ENCODE measurements around the gene FURIN.
"Not testable (repeated sequence)": the region's sequence is repeated elsewhere in the genome, so short reads cannot be mapped to it uniquely, and the experiment has no call there.

The FURIN gene

GRCh38 chr15:90844696-90845095, 23.7 kb upstream of the FURIN start:
- no peak overlapping the region for H3K27ac ChIP-seq (ENCODE audit: low read depth, low read length)
- H3K4me2 ChIP-seq (ENCODE audit: low read length), result no peak overlapping the region

GRCh38 chr15:90845201-90845949, 23.0 kb upstream of the FURIN start:
- Histone ChIP-seq H3K27ac (ENCODE audit: low read depth, low read length) (no peak overlapping the region), H3K79me2 (ENCODE audit: control insufficient read depth, low read length) (no peaks in the 10 kb centered on the region), H3F3A (ENCODE audit: control insufficient read depth, insufficient read depth) (no peaks in the 10 kb centered on the region), H3K27me3 (ENCODE audit: control insufficient read depth, low read length) (no peaks in the 10 kb centered on the region), H3K4me3 (ENCODE audit: low read length) (no peak overlapping the region), H3K36me3 (ENCODE audit: control insufficient read depth, low read length) (no peaks in the 10 kb centered on the region), H3K9me3 (ENCODE audit: control insufficient read depth, insufficient read depth, low read length) (no peaks in the 10 kb centered on the region), H4K20me1 (ENCODE audit: control insufficient read depth, insufficient read depth, low read depth, low read length) (no peaks in the 10 kb centered on the region), H3K4me2 (ENCODE audit: low read length) (no peak overlapping the region), H3K4me1 (ENCODE audit: control insufficient read depth, low read length) (peaks cover 10% of the 10 kb centered on the region), H3K9me2 (replicated peaks; ENCODE audit: control insufficient read depth, low read length) (no peaks in the 10 kb centered on the region)
- TF ChIP-seq EZH2phosphoT487 (IDR thresholded peaks at IDR 0.05; ENCODE audit: borderline replicate concordance, low read length) (no peak), CTCF (IDR thresholded peaks at IDR 0.05; ENCODE audit: low read depth, low read length, poor library complexity, severe bottlenecking) (no peak)

More at GRCh38 chr15:90844696-90845095, 23.7 kb upstream of the FURIN start:
- Histone ChIP-seq H3K4me3 (ENCODE audit: low read length) (no peak overlapping the region), H3F3A (ENCODE audit: control insufficient read depth, insufficient read depth) (no peaks in the 10 kb centered on the region), H3K79me2 (ENCODE audit: control insufficient read depth, low read length) (no peaks in the 10 kb centered on the region), H3K36me3 (ENCODE audit: control insufficient read depth, low read length) (no peaks in the 10 kb centered on the region), H3K4me1 (ENCODE audit: control insufficient read depth, low read length) (peaks cover 16% of the 10 kb centered on the region), H3K9me2 (replicated peaks; ENCODE audit: control insufficient read depth, low read length) (no peaks in the 10 kb centered on the region), H3K9me3 (ENCODE audit: control insufficient read depth, insufficient read depth, low read length) (no peaks in the 10 kb centered on the region), H4K20me1 (ENCODE audit: control insufficient read depth, insufficient read depth, low read depth, low read length) (no peaks in the 10 kb centered on the region), H3K27me3 (ENCODE audit: control insufficient read depth, low read length) (no peaks in the 10 kb centered on the region)
- TF ChIP-seq CTCF (IDR thresholded peaks at IDR 0.05; ENCODE audit: low read depth, low read length, poor library complexity, severe bottlenecking) (no peak), EZH2phosphoT487 (IDR thresholded peaks at IDR 0.05; ENCODE audit: borderline replicate concordance, low read length) (no peak)

- not testable (repeated sequence) for H3K4me3 ChIP-seq (ENCODE audit: low read length); H4K20me1 ChIP-seq (ENCODE audit: control insufficient read depth, insufficient read depth, low read depth, low read length); H3K4me2 ChIP-seq (ENCODE audit: low read length); H3K79me2 ChIP-seq (ENCODE audit: control insufficient read depth, low read length); H3K27ac ChIP-seq (ENCODE audit: low read depth, low read length); H3F3A ChIP-seq (ENCODE audit: control insufficient read depth, insufficient read depth); H3K9me3 ChIP-seq (ENCODE audit: control insufficient read depth, insufficient read depth, low read length); H3K36me3 ChIP-seq (ENCODE audit: control insufficient read depth, low read length); H3K9me2 ChIP-seq (replicated peaks; ENCODE audit: control insufficient read depth, low read length); H3K27me3 ChIP-seq (ENCODE audit: control insufficient read depth, low read length)
- H3K4me1 ChIP-seq (ENCODE audit: control insufficient read depth, low read length), result peaks cover 40% of the 10 kb centered on the region
These were observed 19.0 kb upstream of the FURIN start for GRCh38 chr15:90849424-90849823.

GRCh38 chr15:90851114-90851513, 17.3 kb upstream of the FURIN start:
- Histone ChIP-seq H3K27me3 (ENCODE audit: control insufficient read depth, low read length) (peaks cover 5% of the 10 kb centered on the region), H3K4me1 (ENCODE audit: control insufficient read depth, low read length) (peaks cover 45% of the 10 kb centered on the region), H3K4me2 (ENCODE audit: low read length) (no peak overlapping the region), H4K20me1 (ENCODE audit: control insufficient read depth, insufficient read depth, low read depth, low read length) (no peaks in the 10 kb centered on the region), H3K9me3 (ENCODE audit: control insufficient read depth, insufficient read depth, low read length) (no peaks in the 10 kb centered on the region), H3K9me2 (replicated peaks; ENCODE audit: control insufficient read depth, low read length) (no peaks in the 10 kb centered on the region), H3K4me3 (ENCODE audit: low read length) (no peak overlapping the region), H3K36me3 (ENCODE audit: control insufficient read depth, low read length) (no peaks in the 10 kb centered on the region), H3F3A (ENCODE audit: control insufficient read depth, insufficient read depth) (0 out of 2 replicates have a peak, but pooled peaks cover 7% of the 10 kb centered on the region), H3K79me2 (ENCODE audit: control insufficient read depth, low read length) (no peaks in the 10 kb centered on the region), H3K27ac (ENCODE audit: low read depth, low read length) (no peak overlapping the region)
- TF ChIP-seq CTCF (IDR thresholded peaks at IDR 0.05; ENCODE audit: low read depth, low read length, poor library complexity, severe bottlenecking) (no peak), EZH2phosphoT487 (IDR thresholded peaks at IDR 0.05; ENCODE audit: borderline replicate concordance, low read length) (no peak)

Measured in DOHH2 (cell line).